Stimulated activated CD4-positive, alpha-beta T cell treated with anti-CD3 and anti-CD28 coated beads, TNF-alpha, amount 100 ng/mL, for 4 hours (primary cell): ENCODE measurements around the gene FCN2.

Source experiments
- DNase-seq, 3 experiments: peaks; one replicate each; pipeline ENCODE4 v3.0.0-alpha.2; 2020; ENCODE audit warnings: low read depth in 3 of 3

The FCN2 gene

DNA sequence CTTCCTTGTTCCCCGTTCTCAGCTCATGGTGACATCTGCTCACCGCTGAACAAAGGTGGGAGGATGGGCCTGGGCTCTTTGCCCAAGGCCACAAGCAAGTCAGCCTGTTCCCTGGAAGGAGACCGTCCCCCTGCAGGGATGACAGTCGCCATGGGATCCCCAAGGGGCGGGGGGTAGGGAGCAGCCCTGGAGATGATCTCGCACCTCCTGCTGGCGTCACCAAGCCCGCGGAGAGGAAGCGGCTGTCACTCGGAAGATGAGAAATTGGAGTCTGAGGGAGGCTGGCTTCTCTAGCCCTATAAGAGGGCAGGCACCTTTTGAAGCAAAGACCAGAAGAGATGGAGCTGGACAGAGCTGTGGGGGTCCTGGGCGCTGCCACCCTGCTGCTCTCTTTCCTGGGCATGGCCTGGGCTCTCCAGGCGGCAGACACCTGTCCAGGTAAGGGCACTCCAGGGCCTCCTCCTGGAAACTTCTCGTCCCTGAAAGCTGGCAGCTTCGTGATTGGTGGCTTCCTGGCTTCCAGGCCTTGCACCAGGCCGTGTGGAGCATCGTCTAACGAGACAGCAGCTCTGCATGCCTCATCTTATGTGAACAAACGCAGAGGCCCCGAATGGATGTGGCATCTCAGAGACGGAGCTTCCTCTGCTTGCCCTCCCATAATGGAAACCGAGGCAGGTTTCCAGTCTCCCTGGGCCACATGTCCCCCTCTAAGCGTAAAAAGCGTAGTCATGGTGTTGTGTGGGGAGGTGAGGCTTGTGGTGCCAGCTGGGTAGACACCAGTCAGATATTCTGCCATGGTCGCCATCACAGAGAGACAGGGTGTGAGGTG lies at the start of gene FCN2:
Gene FCN2 (plus strand): TSS at position 327 of the 829 bp plus-strand sequence. CDS start 12 bp downstream, at position 339.
- DNase-seq: no peak

DNA sequence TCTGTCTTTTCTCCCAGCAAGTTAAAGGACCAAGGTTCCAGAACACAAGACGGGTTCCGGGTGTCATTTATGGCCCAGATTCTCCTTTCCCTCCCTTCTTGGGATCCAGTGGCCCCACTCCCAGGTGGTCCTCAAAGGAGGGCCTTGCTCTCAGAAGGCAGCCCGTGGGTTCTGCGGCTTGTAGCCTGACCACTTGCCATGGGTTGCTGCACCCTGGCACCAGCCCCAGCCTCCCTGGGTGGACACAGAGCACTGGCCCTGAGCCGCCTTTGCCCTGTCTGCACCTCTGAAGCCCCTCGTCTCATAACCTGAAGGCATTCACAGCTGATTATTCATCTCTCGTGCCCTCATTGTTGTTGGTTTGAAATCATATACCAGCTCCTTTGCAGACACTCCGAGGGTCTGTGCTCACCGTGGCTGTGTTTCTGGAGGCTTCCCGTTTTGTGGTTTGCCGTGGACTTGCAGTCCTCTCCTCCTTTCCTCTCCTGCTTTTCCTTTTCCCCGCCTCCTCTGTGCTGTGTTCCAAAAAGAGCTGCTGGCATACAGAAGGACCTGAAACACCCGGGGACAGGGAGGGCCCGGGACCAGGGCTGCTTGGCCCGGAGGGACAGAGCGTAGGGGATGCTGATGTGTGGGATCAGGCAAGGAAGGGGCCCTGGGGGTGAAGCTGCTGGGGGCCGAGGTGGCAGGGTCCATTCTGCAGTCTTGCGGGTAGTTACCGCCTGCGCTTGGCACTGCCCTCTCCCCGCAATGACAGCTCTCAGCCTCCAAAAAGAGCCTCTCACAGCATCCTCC lies 49.5 kb upstream of the FCN2 start:
- no peak for DNase-seq

DNA sequence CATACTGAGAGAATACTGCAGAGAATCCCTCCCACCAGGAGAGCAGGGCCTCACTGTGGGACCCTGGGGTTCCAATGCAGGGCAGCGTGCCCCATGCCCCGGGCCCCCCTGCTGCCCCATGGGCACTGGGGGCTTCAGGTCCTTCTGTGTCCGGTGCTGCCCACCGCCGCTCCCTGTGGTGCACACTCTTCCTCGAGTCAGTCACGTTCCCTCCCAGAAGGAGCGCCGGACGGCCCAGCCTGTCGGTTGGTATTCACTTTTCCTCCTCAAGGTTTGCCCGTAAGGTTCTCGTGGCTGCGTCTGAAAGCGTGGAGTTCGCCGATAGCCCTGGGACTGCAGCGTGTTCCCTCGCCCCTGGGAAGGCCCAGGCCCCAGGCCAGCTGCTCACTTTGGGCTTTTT lies 48.1 kb upstream of the FCN2 start:
- no peak for DNase-seq

DNA sequence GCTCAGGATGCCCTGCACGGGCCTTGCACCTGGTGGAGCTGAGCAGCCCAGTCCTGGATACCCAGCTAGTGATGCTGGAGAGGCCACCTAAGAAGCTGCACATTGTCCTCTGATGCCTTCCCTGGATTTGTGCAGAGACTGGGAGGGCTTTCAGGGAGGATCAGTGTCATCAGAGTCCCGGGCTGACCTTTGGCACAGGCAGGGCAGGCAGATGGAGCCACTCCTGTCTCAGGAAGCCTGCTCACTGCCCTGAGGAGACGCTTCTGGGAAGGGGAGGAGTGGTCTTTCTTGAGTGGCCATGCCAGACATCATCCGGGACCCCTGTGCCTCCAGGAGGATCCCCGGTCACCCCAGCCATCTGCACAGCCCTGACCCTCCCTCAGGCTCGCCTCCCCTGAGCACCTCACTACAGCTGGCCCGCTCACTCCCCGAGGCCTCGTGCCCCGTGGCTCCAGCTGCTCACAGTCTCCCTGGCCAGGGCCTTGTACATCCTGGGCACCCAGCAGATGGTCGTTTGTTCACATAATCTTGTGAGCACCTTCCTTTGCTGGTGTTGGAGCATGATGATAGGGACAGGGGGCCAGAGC lies 47.2 kb upstream of the FCN2 start:
- no peak for DNase-seq

DNA sequence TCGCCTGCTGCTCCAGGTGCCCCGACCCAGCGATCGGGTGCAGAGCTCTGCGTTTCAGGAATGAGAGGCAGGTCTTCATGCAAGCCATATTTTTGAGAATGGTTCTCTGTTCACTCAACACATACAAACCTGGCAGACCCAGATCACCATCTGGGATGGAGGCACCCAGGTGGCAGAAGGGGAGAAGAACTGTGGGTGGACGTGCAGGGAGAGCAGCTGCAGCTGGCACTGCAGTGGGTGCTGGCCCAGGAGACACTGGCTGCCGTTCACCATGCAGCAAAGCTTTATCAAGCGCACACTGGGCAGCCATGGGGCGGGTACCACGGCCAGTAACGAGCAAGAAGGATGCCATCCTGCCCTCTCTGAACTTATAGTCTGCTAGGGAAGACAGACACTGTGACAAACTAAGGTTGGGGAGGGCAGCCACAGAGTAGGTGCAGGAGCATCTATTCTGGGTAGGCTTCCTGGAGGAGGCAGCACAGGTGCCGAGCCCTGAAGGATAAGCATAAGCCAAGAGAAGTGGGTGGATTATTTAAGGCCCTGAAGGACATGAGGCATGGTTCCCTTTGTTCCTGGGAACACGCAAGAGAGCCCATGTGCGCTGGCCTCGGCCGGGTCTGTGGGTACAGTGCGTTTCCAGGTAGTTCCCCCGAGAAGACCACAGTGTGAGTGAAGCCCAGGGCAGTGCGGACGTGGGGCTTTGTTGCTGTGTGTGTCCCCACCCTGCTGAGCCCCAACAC lies 46.2 kb upstream of the FCN2 start:
- no peak for DNase-seq

DNA sequence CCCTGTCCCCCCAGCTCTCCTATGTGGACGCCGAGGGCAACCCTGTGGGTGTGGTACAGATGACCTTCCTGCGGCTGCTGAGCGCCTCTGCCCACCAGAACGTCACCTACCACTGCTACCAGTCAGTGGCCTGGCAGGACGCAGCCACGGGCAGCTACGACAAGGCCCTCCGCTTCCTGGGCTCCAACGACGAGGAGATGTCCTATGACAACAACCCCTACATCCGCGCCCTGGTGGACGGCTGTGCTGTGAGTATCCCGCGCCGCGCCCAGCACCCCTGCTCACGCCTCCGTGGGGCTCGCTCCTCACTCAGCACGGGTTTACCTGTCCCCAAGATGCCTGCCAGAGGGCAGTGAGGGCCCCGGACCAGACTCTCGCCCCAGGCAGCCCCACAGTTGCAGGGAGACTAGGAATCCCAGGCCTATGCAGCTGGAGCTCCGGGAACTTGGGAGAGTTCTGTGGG lies 45.6 kb upstream of the FCN2 start:
- DNase-seq: no peak

DNA sequence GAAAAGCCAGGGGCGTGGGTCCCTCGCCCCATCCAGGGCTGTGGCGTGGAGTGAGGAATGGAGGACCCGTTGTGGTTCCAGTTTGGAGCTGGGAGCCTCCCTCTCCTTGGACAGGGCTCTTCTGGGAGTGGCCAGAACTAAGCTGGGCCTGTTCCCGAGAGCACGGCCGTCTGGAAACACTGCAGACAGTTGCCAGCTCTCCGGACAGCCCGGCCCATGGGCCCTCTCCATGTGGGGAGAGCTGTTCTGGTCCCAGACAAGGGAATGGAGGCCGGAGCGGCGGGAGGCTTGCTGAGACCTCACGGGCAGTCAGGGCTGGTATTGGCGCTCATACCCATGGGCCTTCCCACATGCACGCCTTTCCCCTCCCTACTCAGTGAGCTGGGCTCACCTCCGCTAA lies 45.2 kb upstream of the FCN2 start:
- no peak for DNase-seq

DNA sequence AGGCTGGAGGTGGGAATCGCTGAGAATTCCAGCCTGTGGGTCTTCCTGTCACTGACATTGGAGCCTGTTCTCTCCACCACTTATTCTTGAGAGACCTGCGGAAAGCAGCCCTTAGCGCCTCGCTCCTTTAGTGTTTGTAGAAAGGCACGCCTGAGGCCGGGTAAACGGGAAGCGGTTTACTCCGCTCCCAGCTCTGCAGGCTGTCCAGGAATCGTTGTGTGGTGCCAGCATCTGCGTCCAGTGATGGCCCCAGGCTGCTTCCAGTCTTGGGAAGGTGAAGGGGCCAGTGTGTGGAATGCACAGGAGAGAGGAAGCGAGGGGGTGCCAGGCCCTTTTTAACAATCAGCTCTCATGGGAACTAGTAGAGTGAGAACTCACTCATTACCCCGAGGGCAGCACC lies 44.6 kb upstream of the FCN2 start:
- no peak for DNase-seq

DNA sequence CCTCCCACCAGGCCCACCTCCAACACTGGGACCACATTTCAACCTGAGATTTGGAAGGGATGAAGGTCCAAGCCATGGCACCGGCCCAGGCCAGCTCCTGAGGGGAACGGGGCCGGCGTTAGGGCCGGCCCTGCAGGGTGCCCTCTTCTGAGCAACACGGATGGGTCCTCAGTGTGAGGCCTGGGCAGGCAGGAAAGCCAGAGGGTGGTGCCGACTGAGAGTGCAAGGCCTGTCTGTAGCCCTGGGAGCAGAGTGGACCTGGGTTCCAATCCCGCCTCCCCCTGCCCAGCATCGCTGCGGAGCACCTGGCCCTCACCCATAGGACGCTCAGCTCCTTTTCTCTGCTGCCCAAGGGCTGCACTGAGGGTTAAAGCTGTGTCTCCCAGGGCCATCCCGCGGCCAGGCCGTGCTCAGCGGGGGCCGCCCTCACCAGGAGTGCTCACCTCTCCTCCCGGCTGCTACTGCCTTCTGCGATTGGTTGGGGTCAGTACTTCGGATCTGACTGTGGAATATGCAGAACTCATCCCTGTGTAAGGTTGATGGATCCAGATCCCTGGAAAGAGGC lies 44.1 kb upstream of the FCN2 start:
- DNase-seq: no peak

DNA sequence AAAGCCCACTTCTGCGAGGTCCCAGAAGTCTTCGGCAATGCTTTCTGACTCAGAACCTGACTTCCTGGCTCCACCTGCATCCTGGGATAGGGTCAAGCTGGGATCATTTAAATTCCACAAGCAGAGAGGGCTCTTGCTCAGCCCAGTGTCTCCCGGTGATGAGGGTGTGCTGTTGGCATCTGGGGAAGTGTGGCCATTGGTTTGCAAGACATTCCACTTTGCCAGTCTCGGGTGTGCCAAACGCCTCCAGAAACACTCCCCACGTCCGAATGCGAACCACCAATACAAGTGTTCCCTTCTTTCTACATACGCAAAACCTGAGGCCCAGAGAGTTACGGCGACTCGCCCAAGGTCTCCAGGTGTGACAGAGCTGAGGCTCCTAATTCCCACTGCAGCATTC lies 43.1 kb upstream of the FCN2 start:
- DNase-seq: no peak

DNA sequence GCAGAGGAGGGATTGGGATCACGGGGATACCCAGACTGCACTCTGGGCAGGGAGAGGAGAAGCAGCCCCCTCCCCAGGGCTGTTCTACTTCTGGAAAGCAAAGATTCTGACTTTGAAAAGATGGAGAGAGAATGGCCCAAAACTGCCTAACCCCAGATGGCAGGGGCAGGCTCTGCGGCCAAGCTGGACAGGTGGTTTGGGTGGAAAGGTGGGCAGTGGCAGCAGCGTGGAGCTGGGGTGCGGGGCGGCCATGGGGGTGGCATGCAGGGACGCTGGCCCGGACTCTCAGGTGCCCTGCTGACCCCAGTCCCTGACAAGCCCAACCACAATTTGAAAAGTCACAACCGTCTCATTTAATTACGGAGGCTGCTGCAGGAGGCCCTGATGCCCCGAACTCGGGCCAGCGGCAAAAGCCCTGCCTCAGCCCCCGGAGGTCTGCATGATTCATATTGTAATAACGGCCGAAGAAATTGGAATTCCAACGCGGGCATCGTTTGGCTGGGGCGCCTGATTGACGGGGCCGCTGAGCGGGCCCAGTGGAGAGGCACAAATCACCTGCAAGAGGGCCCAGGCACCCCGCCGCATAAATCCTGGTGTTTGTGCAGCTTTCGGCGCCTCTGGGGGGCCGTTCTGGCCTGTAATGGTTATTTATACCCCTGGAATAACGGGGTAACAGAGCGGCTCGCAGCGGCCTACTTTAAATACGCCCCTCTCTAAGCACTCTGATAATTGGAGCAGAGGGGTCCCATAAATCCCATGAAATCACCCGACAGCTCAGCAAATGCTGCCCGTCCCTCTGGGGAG lies 41.8 kb upstream of the FCN2 start:
- DNase-seq: no peak

DNA sequence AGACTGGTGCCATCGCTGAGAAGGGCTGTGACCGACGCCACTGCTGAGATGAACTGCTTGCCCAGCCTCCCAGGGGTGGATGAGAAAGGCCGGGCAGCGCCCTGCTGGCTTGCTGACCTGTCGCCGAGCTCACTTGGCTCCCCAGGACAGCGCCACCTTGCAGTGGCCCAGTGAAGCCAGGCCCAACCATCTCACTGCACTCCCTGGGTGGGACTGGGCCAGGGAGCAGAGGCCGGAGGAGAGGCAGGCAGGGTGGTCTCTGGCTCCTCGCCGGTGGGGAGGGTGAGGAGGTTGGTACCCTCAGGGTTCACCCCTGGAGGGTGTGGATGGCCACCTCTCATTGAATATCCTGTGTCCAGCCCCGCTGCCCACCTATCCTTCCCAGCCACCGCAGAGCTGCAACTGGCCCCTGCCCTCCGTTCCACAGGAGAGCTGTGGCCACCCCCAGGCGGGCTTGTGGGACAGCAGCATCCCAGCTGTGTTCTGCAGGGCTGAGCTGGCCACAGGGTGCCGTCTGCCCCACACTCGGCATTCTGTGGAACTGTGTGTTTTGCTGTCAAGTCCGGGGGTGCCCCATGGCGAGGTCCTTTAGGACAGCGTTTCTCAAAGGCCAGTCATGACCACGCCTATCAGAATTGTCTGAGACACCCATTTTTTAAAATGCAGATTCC lies 41.0 kb upstream of the FCN2 start:
- no peak for DNase-seq

DNA sequence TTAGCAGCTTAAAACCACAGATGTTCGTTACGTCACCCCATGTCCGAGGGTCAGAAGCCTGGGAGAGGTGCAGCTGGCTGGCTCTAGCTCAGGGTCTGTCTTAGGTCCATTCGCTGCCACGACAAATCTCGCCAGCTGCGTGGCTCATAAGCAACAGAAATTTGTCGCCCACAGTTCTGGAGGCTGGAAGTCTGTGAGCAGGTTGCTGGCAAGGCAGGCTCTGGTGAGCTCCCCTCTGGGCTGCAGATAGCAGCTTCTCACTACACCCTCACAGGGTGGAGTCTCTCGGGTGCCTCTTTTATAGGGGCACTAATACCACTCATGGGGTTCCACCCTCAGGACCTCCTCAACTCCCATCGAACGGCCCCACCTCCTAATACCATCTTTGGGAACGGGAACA lies 40.1 kb upstream of the FCN2 start:
- no peak for DNase-seq

DNA sequence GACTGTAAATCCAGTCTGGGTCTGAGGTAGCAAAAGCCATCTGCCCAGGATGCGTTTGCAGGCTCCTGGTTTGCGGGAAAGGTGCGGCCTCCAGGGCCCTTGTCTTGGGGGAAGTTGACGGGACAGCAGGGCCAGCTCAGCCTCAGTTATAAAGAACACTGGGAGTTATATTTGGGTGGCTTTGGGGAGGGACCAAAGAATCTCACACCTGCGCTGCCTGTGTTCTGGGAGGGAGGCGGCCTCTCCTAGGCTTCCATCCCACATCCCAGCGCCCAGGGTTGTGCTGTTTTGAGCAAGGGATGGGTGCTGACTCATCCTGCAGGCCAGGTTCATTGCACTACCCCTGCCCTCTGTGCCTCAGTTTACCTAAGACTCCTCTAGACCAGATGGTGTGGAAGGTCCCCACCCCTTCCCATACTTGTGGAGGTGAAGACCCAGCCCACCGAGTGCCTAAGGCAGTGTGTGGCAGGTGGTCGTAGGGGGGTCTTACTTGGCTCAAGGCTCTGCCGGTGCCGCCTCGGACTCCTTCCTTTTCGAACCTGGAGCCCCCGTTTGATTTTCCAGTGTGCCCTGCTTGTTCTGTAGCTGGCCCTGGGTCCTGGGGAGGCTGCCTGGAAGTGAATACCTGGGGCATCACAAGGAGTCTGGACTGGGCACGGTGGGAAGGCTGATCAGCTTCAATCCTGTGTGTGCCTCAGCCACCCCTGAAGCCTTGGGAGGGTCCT lies 39.3 kb upstream of the FCN2 start:
- no peak for DNase-seq

DNA sequence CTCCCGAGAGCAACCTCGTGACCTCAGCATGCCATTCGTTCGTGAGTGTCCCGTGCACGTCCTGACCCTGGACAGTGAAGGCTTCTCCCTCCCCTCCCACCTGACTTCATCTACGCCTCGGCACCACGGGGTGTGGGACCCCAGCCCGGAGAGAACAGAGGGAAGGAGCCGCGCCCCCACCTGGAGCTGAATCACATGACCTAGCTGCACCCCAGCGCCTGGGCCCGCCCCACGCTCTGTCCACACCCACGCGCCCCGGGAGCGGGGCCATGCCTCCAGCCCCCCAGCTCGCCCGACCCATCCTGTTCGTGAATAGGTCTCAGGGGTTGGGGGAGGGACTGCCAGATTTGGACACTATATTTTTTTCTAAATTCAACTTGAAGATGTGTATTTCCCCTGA lies 38.3 kb upstream of the FCN2 start:
- DNase-seq: no peak

DNA sequence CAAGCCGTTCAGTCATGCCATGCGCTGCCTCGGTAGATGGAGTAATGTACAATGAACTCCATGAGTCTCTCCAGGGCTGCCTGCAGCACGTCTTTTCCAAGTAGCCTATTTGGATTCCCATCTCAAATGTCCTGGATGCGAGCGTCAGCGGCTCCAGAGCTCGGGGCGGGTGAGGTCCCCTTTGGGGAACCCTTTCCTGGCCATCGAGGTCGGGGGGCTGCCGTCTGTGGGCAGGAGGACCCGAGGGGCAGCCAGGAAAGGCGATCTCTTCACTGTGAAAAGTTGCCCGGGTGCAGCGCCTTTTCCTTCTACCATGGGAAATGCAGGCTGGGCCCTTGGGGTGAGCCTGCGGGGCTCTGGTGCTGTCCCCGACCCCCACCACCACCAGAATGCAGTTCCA lies 36.9 kb upstream of the FCN2 start:
- DNase-seq: no peak

DNA sequence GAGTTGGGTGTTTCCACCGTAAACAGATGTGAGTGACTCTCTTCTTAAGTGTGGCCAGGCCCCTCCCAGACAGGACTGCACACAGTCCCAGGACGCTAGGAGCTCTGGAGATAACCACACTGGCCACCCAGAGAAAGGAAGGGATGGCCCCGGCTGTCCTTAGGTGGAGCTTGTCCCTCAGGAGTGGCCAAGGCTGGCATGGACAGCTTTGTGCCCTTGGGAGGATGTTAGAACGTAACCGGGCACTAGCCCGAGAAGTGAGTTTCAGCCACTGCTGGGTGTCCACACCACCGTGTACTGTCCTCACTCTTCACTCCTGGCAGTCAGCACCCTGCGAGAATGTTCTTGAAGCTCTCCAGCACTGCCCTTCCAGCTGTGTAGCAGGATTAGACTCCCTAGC lies 35.8 kb upstream of the FCN2 start:
- DNase-seq: no peak

DNA sequence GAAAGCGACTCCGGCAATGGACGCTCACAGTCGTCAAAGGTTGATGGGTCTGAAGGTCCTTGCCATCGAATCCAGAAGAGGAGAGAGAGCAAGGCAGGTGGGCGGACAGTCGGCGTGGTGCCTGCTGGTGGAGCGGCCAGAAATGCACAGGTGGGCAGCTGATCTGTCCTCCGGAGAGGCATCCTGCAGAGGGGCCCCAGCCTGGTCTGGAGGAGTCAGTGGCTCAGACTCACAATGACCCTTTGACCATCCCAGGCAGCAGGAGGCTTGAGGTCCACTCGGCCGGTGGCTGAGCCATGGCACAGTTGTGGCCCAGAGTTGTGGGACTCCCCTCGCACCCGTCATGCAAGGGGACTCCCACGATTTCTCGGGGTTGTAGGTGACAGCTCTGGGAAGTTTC lies 34.4 kb upstream of the FCN2 start:
- DNase-seq: no peak

DNA sequence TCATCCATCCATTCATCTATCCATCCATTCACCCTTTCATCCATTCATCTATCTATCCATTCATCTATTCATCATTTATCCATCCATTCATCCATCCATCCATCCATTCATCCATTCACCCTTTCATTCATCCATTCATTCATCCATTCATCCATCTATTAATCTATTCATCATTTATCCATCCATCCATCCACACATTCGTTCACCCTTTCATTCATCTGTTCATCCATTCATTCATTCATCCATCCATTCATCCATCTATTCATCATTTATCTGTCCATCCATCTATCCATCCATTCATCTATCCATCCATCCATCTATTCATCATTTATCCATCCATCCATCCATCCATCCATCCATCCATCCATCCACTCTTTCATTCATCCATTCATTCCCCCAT lies 33.9 kb upstream of the FCN2 start:
- DNase-seq: no peak

DNA sequence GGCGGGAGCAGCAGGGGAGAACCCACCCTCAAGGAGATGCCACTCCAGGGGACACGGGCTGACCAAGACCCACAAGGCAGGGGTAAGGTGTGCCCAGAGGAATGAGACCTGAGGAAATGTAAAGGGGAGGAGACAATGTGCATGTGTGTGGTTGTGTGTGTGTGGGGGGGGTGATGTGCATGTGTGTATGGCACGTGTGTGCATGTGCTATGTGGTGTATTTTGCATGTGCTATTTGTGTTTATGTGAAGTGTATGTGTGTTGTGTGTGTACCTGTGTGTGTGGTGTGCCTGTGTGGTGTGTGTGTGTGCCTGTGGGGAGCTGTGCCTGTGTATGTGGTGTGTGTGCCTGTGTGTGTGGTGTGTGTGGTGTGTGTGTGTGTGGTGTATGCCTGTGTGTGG lies 33.5 kb upstream of the FCN2 start:
- no peak for DNase-seq
